Naive thymus-derived CD4-positive, alpha-beta T cell (primary cell): ENCODE results near the gene COL6A1. TPM values are rescaled to one million over a fixed set of nuclear protein-coding genes. Genes with fewer than 3 reads are reported as not detected.

Experiments used
- ATAC-seq: fragments of 150-1000 bp; cut with Tn5 transposase; 2 replicates; pipeline ENCODE4 v1.10.0; 2021; ENCODE audit warnings: mild to moderate bottlenecking, moderate library complexity
- CTCF ChIA-PET: fragments of 350-600 bp; sonication (Branson Sonifier 250); formaldehyde crosslinking; loops from one replicate; lab custom pipeline; 2021; ENCODE audit warnings: antibody characterized with exemption; lab: Charles Lee
- POLR2A ChIA-PET: fragments of 350-600 bp; sonication (Branson Sonifier 250); formaldehyde crosslinking; loops from one replicate; lab custom pipeline; 2021; ENCODE audit warnings: antibody characterized with exemption, inconsistent platforms; lab: Charles Lee
- DNase-seq, 9 donors: peaks; one replicate each; pipeline versions ENCODE4 v3.0.0 to v3.0.0-alpha.2; 2020 to 2022; ENCODE audit warnings: mixed read lengths in 1 of 9
- H3K27ac ChIP-seq: one replicate; pipeline ENCODE4 v1.7.0; 2013; ENCODE audit warnings: mild to moderate bottlenecking, low read depth, low read length, moderate library complexity
- H3K27me3 ChIP-seq, 2 donors: one replicate each; pipeline ENCODE4 v1.7.0; 2013; ENCODE audit warnings: low read length in 2 of 2, mild to moderate bottlenecking in 2 of 2, moderate library complexity in 2 of 2; ENCODE audit not compliant: control insufficient read depth in 2 of 2, insufficient read depth in 2 of 2
- H3K36me3 ChIP-seq, 3 experiments: 1 replicate in 2 of 3; 2 replicates in 1 of 3; pipeline ENCODE4 v1.7.0; 2013; ENCODE audit warnings: low read length in 3 of 3, mild to moderate bottlenecking in 3 of 3, moderate library complexity in 1 of 3; ENCODE audit not compliant: insufficient read depth in 3 of 3, control insufficient read depth in 2 of 3
- H3K4me1 ChIP-seq, 2 donors: one replicate each; pipeline ENCODE4 v1.7.0; 2013; ENCODE audit warnings: low read length in 2 of 2, mild to moderate bottlenecking in 2 of 2, moderate library complexity in 1 of 2; ENCODE audit not compliant: control insufficient read depth in 2 of 2, insufficient read depth in 2 of 2
- H3K4me3 ChIP-seq: 2 replicates; pipeline ENCODE4 v1.7.0; 2013; ENCODE audit warnings: mild to moderate bottlenecking, low read length
- H3K9me3 ChIP-seq, 3 experiments: 1 replicate in 2 of 3; 2 replicates in 1 of 3; pipeline ENCODE4 v1.7.0; 2013; ENCODE audit warnings: low read length in 3 of 3; ENCODE audit not compliant: control insufficient read depth in 2 of 3
- H3K27ac Mint-ChIP-seq, 9 donors: one replicate each; pipeline ENCODE4 v1.8.0; 2020 to 2022; ENCODE audit warnings: mixed read lengths in 9 of 9, mild to moderate bottlenecking in 8 of 9, moderate library complexity in 5 of 9, inconsistent platforms in 2 of 9
- H3K27me3 Mint-ChIP-seq, 5 donors: one replicate each; pipeline ENCODE4 v1.8.0; 2021 to 2022; ENCODE audit warnings: mixed read lengths in 5 of 5, mild to moderate bottlenecking in 1 of 5
- H3K36me3 Mint-ChIP-seq, 5 donors: one replicate each; pipeline ENCODE4 v1.8.0; 2020 to 2022; ENCODE audit warnings: mixed read lengths in 5 of 5, mild to moderate bottlenecking in 3 of 5, inconsistent platforms in 1 of 5
- H3K4me1 Mint-ChIP-seq, 7 donors: one replicate each; pipeline ENCODE4 v1.8.0; 2020 to 2022; ENCODE audit warnings: mixed read lengths in 7 of 7, mild to moderate bottlenecking in 3 of 7, inconsistent platforms in 1 of 7
- H3K4me3 Mint-ChIP-seq, 10 donors: one replicate each; pipeline ENCODE4 v1.8.0; 2020 to 2022; ENCODE audit warnings: mild to moderate bottlenecking in 10 of 10, mixed read lengths in 10 of 10, moderate library complexity in 6 of 10, inconsistent platforms in 2 of 10
- H3K9me3 Mint-ChIP-seq, 11 donors: one replicate each; pipeline ENCODE4 v1.8.0; 2020 to 2022; ENCODE audit warnings: mixed read lengths in 11 of 11, mild to moderate bottlenecking in 4 of 11, inconsistent platforms in 1 of 11, moderate library complexity in 1 of 11
- intact Hi-C, 2 donors: fragments of 100-400 bp; cut with micrococcal nuclease; formaldehyde crosslinking; loops; one replicate each; pipeline ENCODE4 v1.15.1; 2023
- polyA plus RNA-seq, 2 donors: library from polyadenylated mRNA; unstranded; fragments of 300-500 nt; fragmentation: Illumina TruSeq; gene quantifications; one replicate each; pipeline ENCODE4 v1.2.3, GENCODE V29; 2021
- total RNA-seq, 6 experiments: library from RNA in 5 of 6; stranded (reverse) in 5 of 6; gene quantifications; 1 replicate in 5 of 6; 2 replicates in 1 of 6; pipeline ENCODE4 v1.2.3 and lab custom pipeline; 2021 to 2026

The COL6A1 gene
- total and polyA plus RNA-seq, 7 experiments from 2014 or later: 0.22 to 17.1 (median 6.0) TPM

GRCh38 chr21:46031484-46031883, 49.9 kb downstream of the COL6A1 start:
- no peak overlapping the region for H3K4me3 Mint-ChIP-seq
- Histone ChIP-seq H3K9me3 (peaks cover 0 to 7% (median 0%) of the 10 kb centered on the region in 3 experiments), H3K36me3 (no peaks in the 10 kb centered on the region), H3K4me1 (no peaks in the 10 kb centered on the region), H3K27ac (no peak overlapping the region), H3K27me3 (no peaks in the 10 kb centered on the region), H3K4me3 (no peak overlapping the region)
- no peaks in the 10 kb centered on the region for H3K4me1 Mint-ChIP-seq
- ChIA-PET CTCF (no interaction called here), POLR2A (no interaction called here)
- H3K9me3 Mint-ChIP-seq: peaks cover 4 to 25% (median 12%) of the 10 kb centered on the region in 11 donors
- intact Hi-C loops: no loop called here
- DNase-seq (no peak), ATAC-seq (peak; percentile 84)
- no peak overlapping the region for H3K27ac Mint-ChIP-seq
- peaks cover 0 to 11% (median 0%) of the 10 kb centered on the region in 5 donors for H3K36me3 Mint-ChIP-seq
- peaks cover 0 to 10% (median 0%) of the 10 kb centered on the region in 5 donors for H3K27me3 Mint-ChIP-seq

GRCh38 chr21:46032100-46032499, 50.5 kb downstream of the COL6A1 start:
- Mint-ChIP-seq H3K9me3 (peaks cover 4 to 25% (median 12%) of the 10 kb centered on the region in 11 donors), H3K27ac (no peak overlapping the region), H3K36me3 (peaks cover 0 to 11% (median 0%) of the 10 kb centered on the region in 5 donors), H3K4me1 (no peaks in the 10 kb centered on the region), H3K4me3 (no peak overlapping the region), H3K27me3 (peaks cover 0 to 6% (median 0%) of the 10 kb centered on the region in 5 donors)
- Histone ChIP-seq H3K9me3 (peaks cover 0 to 7% (median 0%) of the 10 kb centered on the region in 3 experiments), H3K27me3 (no peaks in the 10 kb centered on the region), H3K4me1 (no peaks in the 10 kb centered on the region), H3K36me3 (no peaks in the 10 kb centered on the region), H3K4me3 (no peak overlapping the region), H3K27ac (no peak overlapping the region)
- CTCF ChIA-PET: no interaction called here
- POLR2A ChIA-PET: no interaction called here
- ATAC-seq (no peak), DNase-seq (no peak)
- intact Hi-C loops: no loop called here

DNA sequence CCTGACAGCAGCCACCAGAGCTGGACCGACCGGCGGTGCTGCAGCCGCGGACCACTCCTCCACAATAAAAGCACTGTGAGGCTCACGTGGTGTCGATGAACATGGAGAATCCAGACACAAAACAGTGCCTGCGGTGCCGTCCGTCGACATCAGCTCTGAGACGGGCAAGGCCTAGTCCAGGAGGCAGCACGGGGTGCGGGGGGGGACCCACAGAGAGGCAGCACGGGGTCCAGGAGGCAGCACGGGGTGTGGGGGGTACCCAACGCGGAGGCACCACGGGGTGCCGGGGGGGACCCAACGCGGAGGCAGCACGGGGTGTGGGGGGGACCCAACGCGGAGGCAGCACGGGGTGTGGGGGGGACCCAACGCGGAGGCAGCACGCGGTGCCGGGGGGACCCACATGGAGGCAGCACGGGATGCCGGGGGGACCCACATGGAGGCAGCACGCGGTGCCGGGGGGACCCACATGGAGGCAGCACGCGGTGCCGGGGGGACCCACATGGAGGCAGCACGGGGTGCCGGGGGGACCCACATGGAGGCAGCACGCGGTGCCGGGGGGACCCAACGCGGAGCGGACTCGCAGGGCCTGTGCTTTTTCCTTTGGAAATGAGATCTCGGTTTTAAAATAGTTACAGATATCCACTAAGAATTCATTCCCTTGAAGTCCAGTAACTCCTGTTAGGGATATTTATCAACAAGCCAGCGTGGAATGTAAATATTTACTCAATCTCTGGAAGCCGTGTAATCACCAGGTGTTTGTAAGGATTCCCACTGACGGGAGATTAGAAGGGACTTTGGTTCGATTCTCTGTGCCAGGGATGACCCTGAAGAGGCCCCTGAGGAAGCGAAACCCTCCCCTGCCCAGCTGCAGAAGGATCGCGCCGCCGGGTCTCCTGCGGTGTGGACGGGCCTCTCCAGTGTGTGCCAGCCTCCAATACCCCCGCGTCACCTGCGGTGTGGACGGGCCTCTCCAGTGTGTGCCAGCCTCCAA, 52.1 kb downstream of the COL6A1 start:
- ChIA-PET CTCF (no interaction called here), POLR2A (no interaction called here)
- DNase-seq: no peak
- Histone ChIP-seq H3K4me3 (no peak overlapping the region), H3K27me3 (no peaks in the 10 kb centered on the region), H3K36me3 (no peaks in the 10 kb centered on the region), H3K27ac (no peak overlapping the region), H3K9me3 (peaks cover 0 to 7% (median 0%) of the 10 kb centered on the region in 3 experiments), H3K4me1 (no peaks in the 10 kb centered on the region)
- no peak for ATAC-seq
- no peaks in the 10 kb centered on the region for H3K4me1 Mint-ChIP-seq
- H3K27ac Mint-ChIP-seq: no peak overlapping the region
- intact Hi-C loops: no loop called here
- H3K9me3 Mint-ChIP-seq: peaks cover 4 to 19% (median 12%) of the 10 kb centered on the region in 11 donors
- peaks cover 0 to 6% (median 0%) of the 10 kb centered on the region in 5 donors for H3K27me3 Mint-ChIP-seq
- H3K36me3 Mint-ChIP-seq: peaks cover 0 to 11% (median 0%) of the 10 kb centered on the region in 5 donors
- H3K4me3 Mint-ChIP-seq: no peak overlapping the region

- Mint-ChIP-seq H3K4me1 (no peaks in the 10 kb centered on the region), H3K36me3 (no peaks in the 10 kb centered on the region), H3K27me3 (peaks cover 0 to 4% (median 0%) of the 10 kb centered on the region in 5 donors), H3K4me3 (no peak overlapping the region), H3K9me3 (peaks cover 0 to 3% (median 0%) of the 10 kb centered on the region in 11 donors), H3K27ac (no peak overlapping the region)
- ATAC-seq (no peak), DNase-seq (no peak)
- Histone ChIP-seq H3K4me1 (no peaks in the 10 kb centered on the region), H3K36me3 (no peaks in the 10 kb centered on the region), H3K27ac (no peak overlapping the region), H3K4me3 (no peak overlapping the region), H3K9me3 (no peaks in the 10 kb centered on the region), H3K27me3 (no peaks in the 10 kb centered on the region)
- POLR2A ChIA-PET: no interaction called here
- intact Hi-C loops: no loop called here
- CTCF ChIA-PET: no interaction called here
These were observed 54.5 kb downstream of the COL6A1 start for GRCh38 chr21:46035809-46036695.

- no peaks in the 10 kb centered on the region for H3K27me3 ChIP-seq
- no peaks in the 10 kb centered on the region for H3K4me1 ChIP-seq
- no peaks in the 10 kb centered on the region for H3K36me3 ChIP-seq
- peaks cover 0 to 4% (median 2%) of the 10 kb centered on the region in 5 donors for H3K27me3 Mint-ChIP-seq
- intact Hi-C loops: no loop called here
- DNase-seq: no peak
- H3K36me3 Mint-ChIP-seq: no peaks in the 10 kb centered on the region
- H3K27ac ChIP-seq: no peak overlapping the region
- ATAC-seq: no peak
- no peak overlapping the region for H3K4me3 ChIP-seq
- ChIA-PET POLR2A (no interaction called here), CTCF (no interaction called here)
- H3K9me3 ChIP-seq: no peaks in the 10 kb centered on the region
- no peak overlapping the region for H3K4me3 Mint-ChIP-seq
- H3K27ac Mint-ChIP-seq: peak overlapping the region in 1 of 9 donors; percentile 51
- H3K9me3 Mint-ChIP-seq: peaks cover 0 to 2% (median 0%) of the 10 kb centered on the region in 11 donors
- no peaks in the 10 kb centered on the region for H3K4me1 Mint-ChIP-seq
These were observed 55.2 kb downstream of the COL6A1 start for GRCh38 chr21:46036696-46037330.
